H1 (cell line): Measurements from ENCODE around the gene GYPA. TPM values are rescaled to one million over a fixed set of nuclear protein-coding genes. Genes with fewer than 3 reads are reported as not detected.
A peak's percentile ranks its signal among the peaks of the same experiment; 100 is the strongest.
"Not testable (repeated sequence)": the region's sequence is repeated elsewhere in the genome, so short reads cannot be mapped to it uniquely, and the experiment has no call there.

Experiments used
- CTCF ChIA-PET: fragments of 300-600 bp; sonication (Branson Sonifier 250); formaldehyde crosslinking; loops from one replicate; lab custom pipeline; 2021; ENCODE audit not compliant: partially characterized antibody; lab: Charles Lee
- POLR2A ChIA-PET: fragments of 300-600 bp; sonication (Branson Sonifier 250); formaldehyde crosslinking; loops from one replicate; lab custom pipeline; 2021; ENCODE audit warnings: inconsistent platforms; ENCODE audit not compliant: partially characterized antibody; lab: Charles Lee
- DNase-seq, 2 experiments: peaks; one replicate each; pipeline versions ENCODE4 v3.0.0 to v3.0.0-alpha.2; 2010 to 2022; ENCODE audit warnings: low spot score in 2 of 2, low read depth in 1 of 2, mixed read lengths in 1 of 2
- FAIRE-seq: peaks from 2 replicates; lab custom pipeline; 2011; peaks lifted over from hg19 to GRCh38; lab: Jason Lieb, UNC
- H2AFZ ChIP-seq: 2 replicates; pipeline ENCODE4 v1.8.1; 2012; ENCODE audit warnings: low read length, inconsistent platforms
- H2AK5ac ChIP-seq: 2 replicates; pipeline ENCODE4 v1.6.1; 2013; ENCODE audit warnings: low read depth, low read length
- H2BK120ac ChIP-seq: replicated peaks from 2 replicates; pipeline ENCODE3; 2013; ENCODE audit warnings: low read depth, low read length, inconsistent platforms
- H2BK12ac ChIP-seq: 2 replicates; pipeline ENCODE4 v1.6.1; 2013; ENCODE audit warnings: low read depth, low read length
- H2BK15ac ChIP-seq: 2 replicates; pipeline ENCODE4 v1.6.1; 2013; ENCODE audit warnings: low read length
- H2BK20ac ChIP-seq: 2 replicates; pipeline ENCODE4 v1.6.1; 2013; ENCODE audit warnings: low read length
- H2BK5ac ChIP-seq: 2 replicates; pipeline ENCODE4 v1.6.1; 2013; ENCODE audit warnings: low read depth, low read length
- H3K14ac ChIP-seq: 2 replicates; pipeline ENCODE4 v1.6.1; 2013; ENCODE audit warnings: inconsistent platforms; ENCODE audit not compliant: insufficient read length
- H3K18ac ChIP-seq: 2 replicates; pipeline ENCODE4 v1.6.1; 2013; ENCODE audit warnings: low read length; ENCODE audit errors: extremely low read depth
- H3K23ac ChIP-seq: 2 replicates; pipeline ENCODE4 v1.6.1; 2013; ENCODE audit warnings: inconsistent platforms; ENCODE audit not compliant: insufficient read length
- H3K23me2 ChIP-seq: 2 replicates; pipeline ENCODE4 v1.6.1; 2013; ENCODE audit warnings: low read depth, low read length
- H3K27ac ChIP-seq: 2 replicates; pipeline ENCODE4 v1.6.1; 2011; ENCODE audit warnings: low read depth, low read length, inconsistent platforms
- H3K27me3 ChIP-seq, 4 experiments: replicated peaks in 1 of 4; 1 replicate in 1 of 4; 2 replicates in 3 of 4; pipeline versions ENCODE4 v1.6.1 to v1.8.1; 2011 to 2013; ENCODE audit warnings: low read length in 3 of 4, mild to moderate bottlenecking in 3 of 4, inconsistent platforms in 2 of 4, mixed read lengths in 2 of 4, moderate library complexity in 1 of 4; ENCODE audit not compliant: control insufficient read depth in 3 of 4, insufficient read depth in 3 of 4; ENCODE audit errors: extremely low read depth in 1 of 4
- H3K36me3 ChIP-seq, 4 experiments: 2 replicates each; pipeline versions ENCODE4 v1.6.1 to v1.8.1; 2011 to 2013; ENCODE audit warnings: mild to moderate bottlenecking in 4 of 4, low read length in 3 of 4, moderate library complexity in 2 of 4, control low read depth in 1 of 4, inconsistent platforms in 1 of 4; ENCODE audit not compliant: insufficient read depth in 4 of 4, control insufficient read depth in 2 of 4
- H3K4ac ChIP-seq: replicated peaks from 2 replicates; pipeline ENCODE3; 2013; ENCODE audit warnings: low read length, low read depth, mixed read lengths, inconsistent platforms; ENCODE audit not compliant: insufficient read length
- H3K4me1 ChIP-seq, 4 experiments: replicated peaks in 1 of 4; 1 replicate in 1 of 4; 2 replicates in 3 of 4; pipeline versions ENCODE4 v1.6.1 to v1.8.1; 2011 to 2013; ENCODE audit warnings: low read length in 3 of 4, inconsistent platforms in 2 of 4, mixed read lengths in 1 of 4; ENCODE audit not compliant: insufficient read depth in 4 of 4, control insufficient read depth in 3 of 4
- H3K4me2 ChIP-seq, 2 experiments: 2 replicates each; pipeline versions ENCODE4 v1.6.1 to v1.8.1; 2011 to 2013; ENCODE audit warnings: low read depth in 2 of 2, low read length in 2 of 2, control low read depth in 1 of 2, inconsistent platforms in 1 of 2, mild to moderate bottlenecking in 1 of 2; ENCODE audit not compliant: insufficient read depth in 1 of 2
- H3K4me3 ChIP-seq, 4 experiments: fragments of 200-600, 300-600 bp in 1 of 4; sonication (generic), shearing (Covaris generic), sonication (Bioruptor Twin) in 1 of 4; 2 replicates each; pipeline versions ENCODE4 v1.5.1 to v1.8.1; 2011 to 2016; ENCODE audit warnings: low read length in 4 of 4, low read depth in 3 of 4, control low read depth in 2 of 4, inconsistent platforms in 2 of 4, mild to moderate bottlenecking in 2 of 4, mixed read lengths in 1 of 4, moderate library complexity in 1 of 4; ENCODE audit not compliant: insufficient read depth in 2 of 4; ENCODE audit errors: extremely low read depth in 1 of 4
- H3K56ac ChIP-seq: replicated peaks from 2 replicates; pipeline ENCODE3; 2013; ENCODE audit warnings: low read depth, mild to moderate bottlenecking, mixed read lengths, low read length, inconsistent platforms; ENCODE audit not compliant: insufficient read length
- H3K79me1 ChIP-seq: 2 replicates; pipeline ENCODE4 v1.6.1; 2013; ENCODE audit warnings: low read depth, low read length, control low read depth
- H3K79me2 ChIP-seq, 2 experiments: 2 replicates each; pipeline versions ENCODE4 v1.6.1 to v1.8.1; 2012 to 2013; ENCODE audit warnings: low read length in 2 of 2, mild to moderate bottlenecking in 2 of 2, inconsistent platforms in 1 of 2; ENCODE audit not compliant: insufficient read depth in 2 of 2, control insufficient read depth in 1 of 2
- H3K9ac ChIP-seq, 4 experiments: replicated peaks in 1 of 4; 1 replicate in 1 of 4; 2 replicates in 3 of 4; pipeline versions ENCODE4 v1.6.1 to v1.8.1; 2011 to 2013; ENCODE audit warnings: low read depth in 3 of 4, low read length in 3 of 4, control low read depth in 2 of 4, mild to moderate bottlenecking in 2 of 4, moderate library complexity in 2 of 4, inconsistent platforms in 1 of 4; ENCODE audit errors: extremely low read depth in 1 of 4
- H3K9me3 ChIP-seq, 2 experiments: 2 replicates each; pipeline versions ENCODE4 v1.6.1 to v1.8.1; 2012 to 2013; ENCODE audit warnings: mild to moderate bottlenecking in 2 of 2, moderate library complexity in 2 of 2, control low read depth in 1 of 2, inconsistent platforms in 1 of 2, low read depth in 1 of 2, low read length in 1 of 2, mixed read lengths in 1 of 2; ENCODE audit not compliant: insufficient read depth in 2 of 2
- H4K20me1 ChIP-seq, 2 experiments: replicated peaks in 1 of 2; 2 replicates each; pipeline versions ENCODE3 to v1.8.1; 2011 to 2013; ENCODE audit warnings: inconsistent platforms in 2 of 2, low read length in 2 of 2, mild to moderate bottlenecking in 1 of 2; ENCODE audit not compliant: insufficient read depth in 2 of 2, control insufficient read depth in 1 of 2
- H4K5ac ChIP-seq: 2 replicates; pipeline ENCODE4 v1.6.1; 2013; ENCODE audit warnings: low read length, low read depth, mixed read lengths, inconsistent platforms; ENCODE audit not compliant: insufficient read length
- H4K8ac ChIP-seq: 2 replicates; pipeline ENCODE4 v1.8.0; 2013; ENCODE audit warnings: mild to moderate bottlenecking, moderate library complexity, low read length, inconsistent platforms; ENCODE audit not compliant: insufficient read depth; ENCODE audit errors: extremely low read depth
- H4K91ac ChIP-seq: replicated peaks from 2 replicates; pipeline ENCODE3; 2013; ENCODE audit warnings: low read length, mixed read lengths, inconsistent platforms; ENCODE audit not compliant: insufficient read length
- RAD21 ChIP-seq, 2 experiments: IDR thresholded peaks in 1 of 2; conservative IDR thresholded peaks in 1 of 2; 2 replicates each; pipeline ENCODE4 v1.6.1; 2011; ENCODE audit warnings: low read depth in 2 of 2, low read length in 2 of 2, improper control_type of control experiment in 1 of 2, inconsistent platforms in 1 of 2, mild to moderate bottlenecking in 1 of 2, moderate library complexity in 1 of 2
- WGBS, 2 experiments: shearing (Covaris generic) in 1 of 2; methylation state at CpG; one replicate each; pipeline versions ENCODE4 v1.1.6 to v1.1.7; 2013 to 2015; ENCODE audit warnings: low lambda C conversion rate in 2 of 2, mixed read lengths in 2 of 2, inconsistent platforms in 1 of 2, low coverage in 1 of 2, missing lambda C conversion rate in 1 of 2; ENCODE audit not compliant: insufficient replicate concordance in 2 of 2, insufficient coverage in 1 of 2, insufficient read length in 1 of 2; ENCODE audit errors: extremely low coverage in 1 of 2, missing lambda C conversion rate in 1 of 2; 5-methylcytosine and 5-hydroxymethylcytosine counted together
- polyA plus RNA-seq, 7 experiments: library from polyadenylated mRNA; depleted of rRNA in 3 of 7; stranded (reverse) in 5 of 7; unstranded in 2 of 7; fragments of >200 nt in 5 of 7; fragments of 200-250 nt in 2 of 7; gene quantifications; 1 replicate in 5 of 7; 2 replicates in 1 of 7; 4 replicates in 1 of 7; pipeline versions ENCODE4 v1.2.1 to v1.2.3, GENCODE V29; 2011 to 2013; ENCODE audit warnings: missing spikeins in 2 of 7, mixed read lengths in 2 of 7
- total RNA-seq: library from RNA; stranded (reverse); fragmentation: NEBNext Ultra II Directional; extraction: Animal tissue kit (Norgen Biotek cat#: 25700); gene quantifications from 2 replicates; pipeline ENCODE4 v1.2.1, GENCODE V29; 2021
- TF ChIP-seq, protein P1 (sequence below), 3 experiments: IDR thresholded peaks; 1 replicate in 2 of 3; 2 replicates in 1 of 3; pipeline versions ENCODE4 v1.5.1 to v1.6.1; 2011; ENCODE audit warnings: low read length in 3 of 3, mild to moderate bottlenecking in 3 of 3, inconsistent platforms in 2 of 3, low read depth in 1 of 3, moderate library complexity in 1 of 3; ENCODE audit not compliant: insufficient read depth in 1 of 3; ENCODE audit errors: control extremely low read depth in 1 of 3

GYPA gene
- total and polyA plus RNA-seq, 2 of the 8 experiments (the other 6 are each of a cell fraction or from before 2014, with no cell fraction given) = not detected

DNA sequence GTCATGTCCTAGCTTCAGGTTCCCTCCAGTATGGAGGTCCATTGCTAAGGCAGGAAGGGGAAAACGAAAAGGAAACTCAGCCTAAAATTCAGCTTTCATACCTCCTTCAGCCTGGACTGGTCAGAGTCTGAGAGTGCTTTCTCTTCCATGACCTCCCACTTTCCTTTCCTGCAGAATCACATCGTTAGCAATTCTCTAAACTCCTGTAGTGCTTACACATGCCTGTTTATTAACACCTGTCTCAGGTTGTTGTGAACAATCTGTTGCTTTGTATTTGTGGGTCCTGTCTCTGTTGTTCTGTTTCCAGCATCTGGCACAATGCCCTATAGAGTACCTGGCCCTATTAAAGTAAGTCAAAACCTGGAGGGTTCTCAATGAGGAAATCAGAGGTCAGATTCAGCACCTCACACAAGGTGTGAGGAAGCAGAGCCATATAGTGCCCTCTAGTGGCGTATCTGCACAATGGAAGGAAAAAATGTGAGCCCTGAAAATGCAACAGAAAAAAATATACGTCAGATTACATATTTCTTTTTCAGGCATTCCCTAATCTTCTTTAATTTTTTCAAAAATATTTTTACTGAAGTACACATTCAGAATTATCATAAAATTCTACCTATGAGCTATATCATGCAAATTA lies 2.3 kb upstream of the GYPA start:
- H3K9me3 ChIP-seq, H3K36me3 ChIP-seq, H3K23me2 ChIP-seq, H3K27ac ChIP-seq, H3K79me1 ChIP-seq, H2BK20ac ChIP-seq, H3K79me2 ChIP-seq, H4K20me1 ChIP-seq, H3K4me1 ChIP-seq, H2AK5ac ChIP-seq, H3K4me3 ChIP-seq, H3K9ac ChIP-seq, H2BK5ac ChIP-seq, H2BK12ac ChIP-seq, H4K8ac ChIP-seq, H2BK15ac ChIP-seq, H4K5ac ChIP-seq, H3K23ac ChIP-seq, H3K4ac ChIP-seq, H3K18ac ChIP-seq, H2AFZ ChIP-seq, H3K4me2 ChIP-seq, H3K14ac ChIP-seq, H4K91ac ChIP-seq, H3K27me3 ChIP-seq, POLR2A ChIA-PET, H3K56ac ChIP-seq, H2BK120ac ChIP-seq: not testable (repeated sequence)
- FAIRE-seq (peak; percentile 48), DNase-seq (peak in 1 of 2 experiments; percentile 45)
- CTCF ChIA-PET = interaction anchor here (0.8 to 1.2 kb wide), 4 partner anchors 13 to 30 kb away, joined by 3 to 4 read pairs (median 3); no protein-coding TSS in a partner anchor
- 58% methylated on average over 4 of the region's 4 CpGs; no CpG with 5 or more reads in 1 of the 2 experiments for WGBS, 2 experiments
- TF ChIP-seq, protein P1, sequence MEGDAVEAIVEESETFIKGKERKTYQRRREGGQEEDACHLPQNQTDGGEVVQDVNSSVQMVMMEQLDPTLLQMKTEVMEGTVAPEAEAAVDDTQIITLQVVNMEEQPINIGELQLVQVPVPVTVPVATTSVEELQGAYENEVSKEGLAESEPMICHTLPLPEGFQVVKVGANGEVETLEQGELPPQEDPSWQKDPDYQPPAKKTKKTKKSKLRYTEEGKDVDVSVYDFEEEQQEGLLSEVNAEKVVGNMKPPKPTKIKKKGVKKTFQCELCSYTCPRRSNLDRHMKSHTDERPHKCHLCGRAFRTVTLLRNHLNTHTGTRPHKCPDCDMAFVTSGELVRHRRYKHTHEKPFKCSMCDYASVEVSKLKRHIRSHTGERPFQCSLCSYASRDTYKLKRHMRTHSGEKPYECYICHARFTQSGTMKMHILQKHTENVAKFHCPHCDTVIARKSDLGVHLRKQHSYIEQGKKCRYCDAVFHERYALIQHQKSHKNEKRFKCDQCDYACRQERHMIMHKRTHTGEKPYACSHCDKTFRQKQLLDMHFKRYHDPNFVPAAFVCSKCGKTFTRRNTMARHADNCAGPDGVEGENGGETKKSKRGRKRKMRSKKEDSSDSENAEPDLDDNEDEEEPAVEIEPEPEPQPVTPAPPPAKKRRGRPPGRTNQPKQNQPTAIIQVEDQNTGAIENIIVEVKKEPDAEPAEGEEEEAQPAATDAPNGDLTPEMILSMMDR (IDR thresholded peaks at IDR 0.05; ENCODE audit: control extremely low read depth in 1 of 3, insufficient read depth in 1 of 3, low read depth in 1 of 3, low read length in 3 of 3) = peak in 2 of 3 experiments; percentile 43 to 52; a peak in 2 of 4 replicates
- peak; percentile 57 to 64 for TF ChIP-seq RAD21 (IDR thresholded peaks at IDR 0.05 in 1 of 2, conservative IDR thresholded peaks at IDR 0.05 in 1 of 2; ENCODE audit: low read depth in 2 of 2, low read length in 2 of 2)
